Measurements from ENCODE around the gene MMAA.

DNA sequence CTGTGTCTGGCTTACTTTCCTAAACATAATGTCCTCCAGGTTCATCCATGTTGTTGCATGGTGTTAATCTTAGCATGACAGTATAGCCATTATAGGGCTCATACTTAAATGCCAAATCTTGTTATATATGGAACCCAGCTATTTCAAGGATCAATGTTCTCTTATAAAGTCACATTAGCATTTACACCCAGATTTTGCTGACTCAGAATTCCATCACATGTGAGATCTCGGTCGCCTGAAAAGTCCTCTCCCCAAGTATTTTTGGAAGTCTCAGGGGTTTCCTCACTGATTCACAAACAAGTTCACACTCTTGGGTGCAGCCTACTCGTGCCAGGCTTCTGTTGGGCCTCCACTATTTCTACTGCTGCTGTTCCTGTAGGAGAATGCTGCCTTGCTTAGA lies 40.9 kb downstream of the MMAA start:
- TF ChIP-seq, protein P1, sequence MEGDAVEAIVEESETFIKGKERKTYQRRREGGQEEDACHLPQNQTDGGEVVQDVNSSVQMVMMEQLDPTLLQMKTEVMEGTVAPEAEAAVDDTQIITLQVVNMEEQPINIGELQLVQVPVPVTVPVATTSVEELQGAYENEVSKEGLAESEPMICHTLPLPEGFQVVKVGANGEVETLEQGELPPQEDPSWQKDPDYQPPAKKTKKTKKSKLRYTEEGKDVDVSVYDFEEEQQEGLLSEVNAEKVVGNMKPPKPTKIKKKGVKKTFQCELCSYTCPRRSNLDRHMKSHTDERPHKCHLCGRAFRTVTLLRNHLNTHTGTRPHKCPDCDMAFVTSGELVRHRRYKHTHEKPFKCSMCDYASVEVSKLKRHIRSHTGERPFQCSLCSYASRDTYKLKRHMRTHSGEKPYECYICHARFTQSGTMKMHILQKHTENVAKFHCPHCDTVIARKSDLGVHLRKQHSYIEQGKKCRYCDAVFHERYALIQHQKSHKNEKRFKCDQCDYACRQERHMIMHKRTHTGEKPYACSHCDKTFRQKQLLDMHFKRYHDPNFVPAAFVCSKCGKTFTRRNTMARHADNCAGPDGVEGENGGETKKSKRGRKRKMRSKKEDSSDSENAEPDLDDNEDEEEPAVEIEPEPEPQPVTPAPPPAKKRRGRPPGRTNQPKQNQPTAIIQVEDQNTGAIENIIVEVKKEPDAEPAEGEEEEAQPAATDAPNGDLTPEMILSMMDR (IDR thresholded peaks at IDR 0.05 in 8 of 11, conservative IDR thresholded peaks at IDR 0.05 in 3 of 11): no peak
- TF ChIP-seq POLR2AphosphoS5 (IDR thresholded peaks at IDR 0.05): no peak
